GM10248 (cell line): Measurements from ENCODE around the gene RXRA.

ENCODE experiments used
- CTCF ChIA-PET: fragments of 300-600 bp; sonication (Branson Sonifier 250); formaldehyde crosslinking; extraction: SDS; loops from one replicate; lab custom pipeline; 2021; ENCODE audit warnings: antibody characterized with exemption; lab: Yijun Ruan, JAX
- POLR2A ChIA-PET: fragments of 350-650 bp; sonication (Branson Sonifier 250); formaldehyde crosslinking; extraction: SDS; loops from one replicate; lab custom pipeline; 2020; ENCODE audit warnings: antibody characterized with exemption; lab: Yijun Ruan, JAX
- DNase-seq: peaks from one replicate; pipeline ENCODE4 v3.0.0; 2012; ENCODE audit errors: extremely low spot score
- TF ChIP-seq, protein P1 (sequence below): IDR thresholded peaks from 2 replicates; pipeline ENCODE4 v1.5.1; 2012; ENCODE audit warnings: mild to moderate bottlenecking, low read depth; ENCODE audit errors: extremely low read depth, missing control alignments, control extremely low read depth

Gene RXRA

DNA sequence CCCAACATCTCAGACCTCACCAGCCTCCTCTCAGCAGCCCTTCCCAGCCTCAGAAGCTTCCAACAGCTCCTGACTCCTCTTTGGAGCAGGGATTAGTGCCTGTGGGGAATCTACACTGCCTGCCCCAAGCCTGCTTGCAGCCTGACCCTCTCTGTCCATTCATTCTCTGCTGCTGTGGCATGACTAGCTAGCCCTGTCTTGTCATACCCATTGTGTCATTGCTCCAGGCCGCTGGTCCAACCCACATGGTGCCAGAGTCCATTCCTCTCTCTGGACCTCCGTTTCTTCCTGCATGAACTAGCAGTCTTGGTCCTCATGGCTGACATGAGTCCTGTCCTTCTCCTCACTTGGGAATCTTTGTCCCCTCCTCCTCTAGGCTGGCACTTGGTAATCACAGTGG, 12.8 kb upstream of the RXRA start:
- POLR2A ChIA-PET = no interaction called here
- CTCF ChIA-PET = no interaction called here
- TF ChIP-seq, protein P1, sequence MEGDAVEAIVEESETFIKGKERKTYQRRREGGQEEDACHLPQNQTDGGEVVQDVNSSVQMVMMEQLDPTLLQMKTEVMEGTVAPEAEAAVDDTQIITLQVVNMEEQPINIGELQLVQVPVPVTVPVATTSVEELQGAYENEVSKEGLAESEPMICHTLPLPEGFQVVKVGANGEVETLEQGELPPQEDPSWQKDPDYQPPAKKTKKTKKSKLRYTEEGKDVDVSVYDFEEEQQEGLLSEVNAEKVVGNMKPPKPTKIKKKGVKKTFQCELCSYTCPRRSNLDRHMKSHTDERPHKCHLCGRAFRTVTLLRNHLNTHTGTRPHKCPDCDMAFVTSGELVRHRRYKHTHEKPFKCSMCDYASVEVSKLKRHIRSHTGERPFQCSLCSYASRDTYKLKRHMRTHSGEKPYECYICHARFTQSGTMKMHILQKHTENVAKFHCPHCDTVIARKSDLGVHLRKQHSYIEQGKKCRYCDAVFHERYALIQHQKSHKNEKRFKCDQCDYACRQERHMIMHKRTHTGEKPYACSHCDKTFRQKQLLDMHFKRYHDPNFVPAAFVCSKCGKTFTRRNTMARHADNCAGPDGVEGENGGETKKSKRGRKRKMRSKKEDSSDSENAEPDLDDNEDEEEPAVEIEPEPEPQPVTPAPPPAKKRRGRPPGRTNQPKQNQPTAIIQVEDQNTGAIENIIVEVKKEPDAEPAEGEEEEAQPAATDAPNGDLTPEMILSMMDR = no peak
- no peak for DNase-seq

GRCh38 chr9:134314039-134314949, 12.0 kb upstream of the RXRA start:
- ChIA-PET POLR2A (no interaction called here), CTCF (no interaction called here)
- TF ChIP-seq, protein P1 = no peak
- DNase-seq = no peak

GRCh38 chr9:134314950-134315715, 11.1 kb upstream of the RXRA start:
- POLR2A ChIA-PET = no interaction called here
- CTCF ChIA-PET = no interaction called here

DNA sequence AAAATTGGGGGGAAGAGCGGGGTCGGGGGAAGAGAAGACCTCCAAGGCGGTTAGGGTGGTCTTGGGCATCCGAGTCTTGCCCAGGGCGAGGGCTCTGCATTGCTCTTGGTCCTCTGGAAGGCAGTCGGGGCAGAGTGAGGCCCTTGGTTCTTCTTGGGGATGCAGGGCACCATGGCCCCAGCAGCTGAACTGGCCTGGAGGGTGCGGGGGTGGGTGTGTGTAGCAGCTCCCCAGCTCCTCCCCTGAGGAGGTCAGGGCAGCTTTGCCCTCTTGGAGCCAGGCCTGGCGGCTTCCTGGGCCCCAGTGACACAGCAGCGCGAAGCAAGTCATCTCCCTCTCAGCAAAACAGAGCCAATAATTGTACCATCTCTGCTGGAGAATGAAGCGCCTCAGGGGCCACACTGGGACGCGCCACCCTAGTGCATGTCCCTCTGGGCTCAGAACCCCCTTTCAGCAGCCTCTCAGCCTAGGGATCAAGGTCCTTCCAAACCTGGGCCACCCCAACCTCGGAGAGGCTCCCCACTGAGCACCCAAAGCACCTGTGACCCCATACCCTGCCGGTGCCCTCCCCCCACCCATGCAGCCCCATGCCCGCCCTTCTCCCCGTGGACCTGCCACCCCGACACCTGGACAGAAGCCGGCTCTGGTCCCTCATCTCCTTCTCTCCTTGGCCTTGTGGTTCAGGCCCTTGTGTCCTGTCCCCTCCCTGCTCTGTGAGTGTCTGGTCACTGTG, 10.4 kb upstream of the RXRA start:
- POLR2A ChIA-PET = no interaction called here

More at GRCh38 chr9:134314950-134315715, 11.1 kb upstream of the RXRA start:
- DNase-seq = no peak
- TF ChIP-seq, protein P1 = no peak

GRCh38 chr9:134316449-134317160, 9.7 kb upstream of the RXRA start:
- ChIA-PET CTCF (no interaction called here), POLR2A (no interaction called here)
- DNase-seq = no peak
- TF ChIP-seq, protein P1 = no peak

More for the DNA sequence above, 10.4 kb upstream of the RXRA start:
- no peak for DNase-seq
- CTCF ChIA-PET = no interaction called here
- TF ChIP-seq, protein P1 = no peak

DNA sequence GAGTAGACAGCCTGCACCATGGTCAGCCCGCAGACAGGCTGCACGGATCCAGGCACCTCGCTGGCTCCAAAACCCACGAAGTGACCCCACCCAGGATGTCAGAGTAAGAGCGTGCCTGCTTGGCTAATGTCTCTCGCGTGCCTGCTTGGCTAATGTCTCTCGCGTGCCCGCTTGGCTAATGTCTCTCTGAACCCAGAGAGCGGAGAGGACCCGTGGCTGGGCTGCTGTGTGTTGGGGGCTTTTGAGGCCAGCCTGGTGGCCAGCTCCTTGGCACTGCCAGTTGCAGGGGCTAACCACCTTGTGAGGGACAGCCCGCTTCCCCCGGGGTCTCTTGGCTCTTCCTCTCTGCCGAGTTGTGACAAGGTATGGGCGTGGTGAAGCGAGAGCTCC, 8.9 kb upstream of the RXRA start:
- TF ChIP-seq, protein P1 = no peak
- DNase-seq = no peak
- CTCF ChIA-PET = interaction anchor here (1.0 to 1.5 kb wide), 2 partner anchors 10 to 147 kb away, joined by 3 read pairs; no protein-coding TSS in a partner anchor
- POLR2A ChIA-PET = no interaction called here
